Skeletal muscle cell (primary cell): ENCODE data around the gene SSX1.
"Not testable (repeated sequence)": the region's sequence is repeated elsewhere in the genome, so short reads cannot be mapped to it uniquely, and the experiment has no call there.

Experiments
- DNase-seq: peaks from one replicate; pipeline ENCODE4 v3.0.0-alpha.2; 2010; ENCODE audit warnings: low read depth
- H3K4me3 ChIP-seq: 2 replicates; pipeline ENCODE4 v1.5.1; 2011; ENCODE audit warnings: low read depth, mild to moderate bottlenecking, control low read depth, low read length, moderate library complexity

Gene SSX1, protein sequence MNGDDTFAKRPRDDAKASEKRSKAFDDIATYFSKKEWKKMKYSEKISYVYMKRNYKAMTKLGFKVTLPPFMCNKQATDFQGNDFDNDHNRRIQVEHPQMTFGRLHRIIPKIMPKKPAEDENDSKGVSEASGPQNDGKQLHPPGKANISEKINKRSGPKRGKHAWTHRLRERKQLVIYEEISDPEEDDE

GRCh38 chrX:48255062-48255796, at the start of gene SSX1:
Gene SSX1 (plus strand): TSS chrX:48255392. CDS start chrX:48257242, 1,850 bp downstream.
- H3K4me3 ChIP-seq, DNase-seq: not testable (repeated sequence)

- not testable (repeated sequence) for H3K4me3 ChIP-seq, DNase-seq
These were observed 40.9 kb upstream of the SSX1 start for GRCh38 chrX:48214341-48214740.

DNA sequence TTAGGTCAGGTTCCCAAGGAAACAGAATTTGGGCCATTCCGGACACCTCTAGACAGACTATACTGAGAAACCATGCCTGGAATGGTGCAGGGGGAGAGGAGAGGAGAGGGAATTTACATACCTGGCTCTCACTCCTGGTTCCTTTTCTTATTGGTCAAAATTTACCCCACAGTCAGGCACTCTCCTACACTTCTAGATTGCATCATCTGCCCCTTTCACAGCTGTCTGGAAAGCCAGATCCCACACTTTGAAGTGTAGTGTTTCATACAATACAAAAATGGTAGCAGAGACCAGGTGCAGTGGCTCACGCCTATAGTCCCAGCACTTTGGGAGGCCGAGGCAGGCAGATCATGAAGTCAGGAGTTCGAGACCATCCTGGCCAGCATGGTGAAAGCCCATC, 31.0 kb upstream of the SSX1 start:
- DNase-seq, H3K4me3 ChIP-seq: not testable (repeated sequence)

DNA sequence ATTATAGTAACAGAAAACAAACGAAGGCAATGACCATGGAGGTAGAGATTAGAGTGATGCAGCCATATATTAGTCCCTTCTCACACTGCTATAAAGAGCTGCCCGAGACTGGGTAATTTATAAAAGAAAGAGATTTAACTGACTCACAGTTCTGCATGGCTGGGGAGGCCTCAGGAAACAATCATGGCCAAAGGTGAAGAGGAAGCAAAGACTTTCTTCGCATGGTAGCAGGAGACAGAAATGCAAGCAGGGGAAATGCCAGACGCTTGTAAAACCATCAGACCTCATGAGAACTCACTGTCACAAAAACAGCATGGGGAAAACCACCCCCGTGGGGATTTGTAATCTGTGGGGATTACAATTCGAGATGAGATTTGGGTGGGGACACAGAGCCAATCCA, 2.2 kb upstream of the SSX1 start:
- DNase-seq, H3K4me3 ChIP-seq: not testable (repeated sequence)

- DNase-seq, H3K4me3 ChIP-seq: not testable (repeated sequence)
These were observed 19.2 kb downstream of the SSX1 start for GRCh38 chrX:48274365-48274764.

DNA sequence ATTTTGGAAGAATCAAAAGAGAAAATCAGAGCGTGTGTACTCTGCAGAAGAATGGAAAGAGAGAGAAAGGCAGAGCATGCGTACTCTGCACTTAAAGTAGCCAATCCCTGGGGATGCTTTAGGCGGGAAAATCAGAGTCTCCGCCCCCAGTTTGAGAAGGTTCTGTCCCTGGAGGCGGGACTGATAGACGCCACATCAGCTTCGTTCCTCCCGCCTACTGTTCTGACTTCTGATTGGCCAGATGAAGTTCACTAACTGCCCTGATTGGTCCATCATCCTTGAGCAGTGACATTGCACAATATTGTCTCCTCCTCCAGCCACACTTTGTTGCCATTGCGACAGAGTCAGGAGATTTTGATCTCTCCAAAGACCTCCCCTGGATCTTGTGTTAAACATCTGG, 23.8 kb downstream of the SSX1 start:
- DNase-seq, result no peak

DNA sequence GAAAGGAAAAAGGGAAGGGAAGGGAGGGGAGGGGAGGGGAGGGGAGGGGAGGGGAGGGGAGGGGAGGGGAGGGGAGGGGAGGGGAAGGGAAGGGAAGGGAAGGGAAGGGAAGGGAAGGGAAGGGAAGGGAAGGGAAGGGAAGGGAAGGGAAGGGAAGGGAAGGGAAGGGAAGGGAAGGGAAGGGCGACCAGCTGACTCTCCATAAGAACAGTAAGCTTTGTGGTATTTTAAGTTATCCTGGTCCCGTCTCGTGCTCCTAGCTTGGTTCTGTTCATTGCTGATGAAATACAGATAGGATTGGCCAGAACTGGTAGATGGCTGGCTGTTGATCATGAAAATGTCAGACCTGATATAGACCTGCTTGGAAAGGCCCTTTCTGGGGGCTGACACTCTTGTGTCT, 25.5 kb downstream of the SSX1 start:
- H3K4me3 ChIP-seq, DNase-seq: not testable (repeated sequence)

More for the DNA sequence above, 23.8 kb downstream of the SSX1 start:
- no peak overlapping the region for H3K4me3 ChIP-seq

GRCh38 chrX:48306175-48306574, 51.0 kb downstream of the SSX1 start:
- no peak for DNase-seq
- H3K4me3 ChIP-seq, result no peak overlapping the region

GRCh38 chrX:48313996-48314395, 58.8 kb downstream of the SSX1 start:
- DNase-seq, H3K4me3 ChIP-seq: not testable (repeated sequence)
